GM12878 (cell line): ENCODE measurements around the gene B3GALNT2. TPM values are rescaled to one million over a fixed set of nuclear protein-coding genes. Genes with fewer than 3 reads are reported as not detected.

Experiments used
- ATAC-seq: fragments of 200-7000 bp; cut with Tn5 transposase; 3 replicates; pipeline ENCODE4 v1.9.1; 2020; ENCODE audit warnings: mild to moderate bottlenecking, moderate library complexity
- BruUV-seq: library from RNA; stranded (reverse); fragments of 400-500 nt; replicated peaks from 2 replicates; lab custom pipeline; 2021; lab: Mats Ljungman, UMichigan
- CTCF ChIA-PET: fragments of 300-600 bp; sonication (Branson Sonifier 250); formaldehyde crosslinking; extraction: SDS; loops from one replicate; lab custom pipeline; 2021; ENCODE audit warnings: inconsistent platforms; lab: Yijun Ruan, JAX
- POLR2A ChIA-PET: fragments of 350-600 bp; formaldehyde crosslinking; extraction: SDS; loops from one replicate; lab custom pipeline; 2021; ENCODE audit warnings: inconsistent platforms; lab: Charles Lee
- RAD21 ChIA-PET: fragments of 300-600 bp; sonication (Branson Sonifier 250); formaldehyde crosslinking; loops from one replicate; lab custom pipeline; 2023; ENCODE audit warnings: antibody characterized with exemption; ENCODE audit not compliant: unreplicated experiment; lab: Charles Lee
- SMC1A ChIA-PET: fragments of 300-600 bp; sonication (Branson Sonifier 250); formaldehyde crosslinking; loops from one replicate; lab custom pipeline; 2023; ENCODE audit not compliant: unreplicated experiment, uncharacterized antibody; lab: Charles Lee
- DNase-seq: peaks from one replicate; pipeline ENCODE4 v3.0.0-alpha.2; 2011; ENCODE audit warnings: low read depth, low spot score
- FAIRE-seq: peaks from 3 replicates; lab custom pipeline; 2011; peaks lifted over from hg19 to GRCh38; lab: Jason Lieb, UNC
- H2AFZ ChIP-seq: 2 replicates; pipeline ENCODE4 v1.6.0; 2011; ENCODE audit warnings: low read depth, low read length, control low read depth; ENCODE audit not compliant: control insufficient read depth
- H3K27ac ChIP-seq: 2 replicates; pipeline ENCODE4 v1.5.1; 2011; ENCODE audit warnings: control low read depth; ENCODE audit not compliant: control insufficient read depth, insufficient read depth
- H3K27me3 ChIP-seq, 2 experiments: replicated peaks in 1 of 2; 2 replicates each; pipeline versions ENCODE4 v1.6.0 to v1.6.1; 2011; ENCODE audit warnings: low read length in 1 of 2; ENCODE audit not compliant: control insufficient read depth in 2 of 2, insufficient read depth in 2 of 2
- H3K36me3 ChIP-seq, 2 experiments: 2 replicates each; pipeline ENCODE4 v1.5.1; 2011; ENCODE audit warnings: low read length in 1 of 2; ENCODE audit not compliant: control insufficient read depth in 2 of 2, insufficient read depth in 2 of 2
- H3K4me1 ChIP-seq: 2 replicates; pipeline ENCODE4 v1.6.1; 2011; ENCODE audit warnings: mild to moderate bottlenecking, low read length, moderate library complexity, mixed read lengths; ENCODE audit not compliant: control insufficient read depth, insufficient read depth
- H3K4me2 ChIP-seq: 2 replicates; pipeline ENCODE4 v1.6.0; 2011; ENCODE audit warnings: control low read depth; ENCODE audit not compliant: control insufficient read depth, insufficient read depth
- H3K4me3 ChIP-seq: fragments of 200-600 bp; sonication (generic); 2 replicates; pipeline ENCODE4 v1.5.1; 2016
- H3K79me2 ChIP-seq: 2 replicates; pipeline ENCODE4 v1.6.0; 2011; ENCODE audit warnings: low read length; ENCODE audit not compliant: control insufficient read depth, insufficient read depth
- H3K9ac ChIP-seq: 2 replicates; pipeline ENCODE4 v1.8.0; 2011; ENCODE audit warnings: low read length, control low read depth, mixed read lengths; ENCODE audit not compliant: control insufficient read depth, insufficient read depth
- H3K9me3 ChIP-seq: replicated peaks from 3 replicates; pipeline ENCODE4 v1.5.1; 2011; ENCODE audit warnings: mild to moderate bottlenecking, low read length; ENCODE audit not compliant: control insufficient read depth, insufficient read depth
- H4K20me1 ChIP-seq: 2 replicates; pipeline ENCODE4 v1.6.0; 2011; ENCODE audit not compliant: control insufficient read depth, insufficient read depth
- CHD1 ChIP-seq: IDR thresholded peaks from 2 replicates; pipeline ENCODE4 v1.6.1; 2012; ENCODE audit warnings: low read depth, low read length, improper control_type of control experiment
- LARP7 ChIP-seq: fragments of 450-650 bp; IDR thresholded peaks from 2 replicates; pipeline ENCODE4 v1.6.1; 2017; ENCODE audit warnings: mild to moderate bottlenecking
- MEF2A ChIP-seq: IDR thresholded peaks from 2 replicates; pipeline ENCODE4 v1.6.1; 2011; ENCODE audit warnings: low read depth, mild to moderate bottlenecking, low read length, moderate library complexity; ENCODE audit not compliant: insufficient read depth
- REST ChIP-seq: IDR thresholded peaks from 2 replicates; pipeline ENCODE4 v1.6.1; 2012; ENCODE audit warnings: mild to moderate bottlenecking, low read depth, low read length
- RUNX3 ChIP-seq: IDR thresholded peaks from 2 replicates; pipeline ENCODE4 v1.6.1; 2012; ENCODE audit warnings: low read length, inconsistent platforms
- SREBF1 ChIP-seq: IDR thresholded peaks from 2 replicates; pipeline ENCODE4 v1.6.1; 2012; ENCODE audit warnings: mild to moderate bottlenecking, low read length
- WGBS: methylation state at CpG from one replicate; pipeline ENCODE4 v1.1.6; 2016; ENCODE audit warnings: low lambda C conversion rate; ENCODE audit not compliant: insufficient replicate concordance, insufficient coverage; ENCODE audit errors: missing lambda C conversion rate; 5-methylcytosine and 5-hydroxymethylcytosine counted together
- in situ Hi-C: fragments of 300-500 bp; cut with MboI; formaldehyde crosslinking; loops from 9 replicates; pipeline ENCODE4 v1.14.3; 2018; ENCODE audit warnings: mixed read lengths
- intact Hi-C: fragments of 100-400 bp; cut with micrococcal nuclease; formaldehyde crosslinking; loops from one replicate; pipeline ENCODE4 v1.14.2; 2022; ENCODE audit not compliant: unreplicated experiment
- polyA plus RNA-seq, 11 experiments: library from polyadenylated mRNA; depleted of rRNA in 4 of 11; unstranded in 6 of 11; stranded (reverse) in 5 of 11; fragments of >200 nt; fragmentation: Nextera tagmentation in 4 of 11; fragmentation: Illumina TruSeq in 1 of 11; extraction: Ambion mirVana in 4 of 11; extraction: Trizol in 1 of 11; gene quantifications; 1 replicate in 1 of 11; 2 replicates in 10 of 11; pipeline versions ENCODE4 v1.2.1 to v1.2.3, GENCODE V29; 2011 to 2016; ENCODE audit warnings: inconsistent platforms in 2 of 11, missing spikeins in 2 of 11, low read depth in 1 of 11
- total RNA-seq, 4 experiments: library from RNA; depleted of rRNA in 3 of 4; stranded (reverse); fragments of >200 nt in 3 of 4; fragmentation: Illumina TruSeq in 1 of 4; extraction: Trizol in 1 of 4; gene quantifications; 2 replicates each; pipeline versions ENCODE4 v1.2.1 to v1.2.3, GENCODE V29; 2013 to 2021
- TF ChIP-seq, protein P1 (sequence below): IDR thresholded peaks from 2 replicates; pipeline ENCODE4 v1.6.1; 2012; ENCODE audit warnings: improper control_type of control experiment, low read depth, low read length; ENCODE audit not compliant: insufficient replicate concordance

The B3GALNT2 gene
- total and polyA plus RNA-seq, 10 of the 15 experiments (the other 5 are each of a cell fraction or from before 2014, with no cell fraction given), result 0.77 to 19.7 (median 12.7) TPM

- Histone ChIP-seq H3K4me1 (no peaks in the 10 kb centered on the region), H3K27ac (no peak overlapping the region), H3K9ac (no peak overlapping the region), H3K36me3 (peaks cover 6 to 16% of the 10 kb centered on the region in 2 experiments), H3K79me2 (no peaks in the 10 kb centered on the region), H3K9me3 (no peaks in the 10 kb centered on the region), H2AFZ (no peak overlapping the region), H3K27me3 (no peaks in the 10 kb centered on the region), H3K4me3 (no peak overlapping the region), H4K20me1 (no peaks in the 10 kb centered on the region), H3K4me2 (no peak overlapping the region)
- TF ChIP-seq, protein P1, sequence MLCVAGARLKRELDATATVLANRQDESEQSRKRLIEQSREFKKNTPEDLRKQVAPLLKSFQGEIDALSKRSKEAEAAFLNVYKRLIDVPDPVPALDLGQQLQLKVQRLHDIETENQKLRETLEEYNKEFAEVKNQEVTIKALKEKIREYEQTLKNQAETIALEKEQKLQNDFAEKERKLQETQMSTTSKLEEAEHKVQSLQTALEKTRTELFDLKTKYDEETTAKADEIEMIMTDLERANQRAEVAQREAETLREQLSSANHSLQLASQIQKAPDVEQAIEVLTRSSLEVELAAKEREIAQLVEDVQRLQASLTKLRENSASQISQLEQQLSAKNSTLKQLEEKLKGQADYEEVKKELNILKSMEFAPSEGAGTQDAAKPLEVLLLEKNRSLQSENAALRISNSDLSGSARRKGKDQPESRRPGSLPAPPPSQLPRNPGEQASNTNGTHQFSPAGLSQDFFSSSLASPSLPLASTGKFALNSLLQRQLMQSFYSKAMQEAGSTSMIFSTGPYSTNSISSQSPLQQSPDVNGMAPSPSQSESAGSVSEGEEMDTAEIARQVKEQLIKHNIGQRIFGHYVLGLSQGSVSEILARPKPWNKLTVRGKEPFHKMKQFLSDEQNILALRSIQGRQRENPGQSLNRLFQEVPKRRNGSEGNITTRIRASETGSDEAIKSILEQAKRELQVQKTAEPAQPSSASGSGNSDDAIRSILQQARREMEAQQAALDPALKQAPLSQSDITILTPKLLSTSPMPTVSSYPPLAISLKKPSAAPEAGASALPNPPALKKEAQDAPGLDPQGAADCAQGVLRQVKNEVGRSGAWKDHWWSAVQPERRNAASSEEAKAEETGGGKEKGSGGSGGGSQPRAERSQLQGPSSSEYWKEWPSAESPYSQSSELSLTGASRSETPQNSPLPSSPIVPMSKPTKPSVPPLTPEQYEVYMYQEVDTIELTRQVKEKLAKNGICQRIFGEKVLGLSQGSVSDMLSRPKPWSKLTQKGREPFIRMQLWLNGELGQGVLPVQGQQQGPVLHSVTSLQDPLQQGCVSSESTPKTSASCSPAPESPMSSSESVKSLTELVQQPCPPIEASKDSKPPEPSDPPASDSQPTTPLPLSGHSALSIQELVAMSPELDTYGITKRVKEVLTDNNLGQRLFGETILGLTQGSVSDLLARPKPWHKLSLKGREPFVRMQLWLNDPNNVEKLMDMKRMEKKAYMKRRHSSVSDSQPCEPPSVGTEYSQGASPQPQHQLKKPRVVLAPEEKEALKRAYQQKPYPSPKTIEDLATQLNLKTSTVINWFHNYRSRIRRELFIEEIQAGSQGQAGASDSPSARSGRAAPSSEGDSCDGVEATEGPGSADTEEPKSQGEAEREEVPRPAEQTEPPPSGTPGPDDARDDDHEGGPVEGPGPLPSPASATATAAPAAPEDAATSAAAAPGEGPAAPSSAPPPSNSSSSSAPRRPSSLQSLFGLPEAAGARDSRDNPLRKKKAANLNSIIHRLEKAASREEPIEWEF, result no peak
- TF ChIP-seq LARP7, result no peak
- no peak for TF ChIP-seq REST
- TF ChIP-seq RUNX3, result no peak
- no peak for TF ChIP-seq SREBF1
- TF ChIP-seq CHD1, result no peak
- TF ChIP-seq MEF2A, result no peak
- RAD21 ChIA-PET, result no interaction called here
- DNase-seq (no peak), FAIRE-seq (no peak), ATAC-seq (no peak)
- in situ Hi-C loops (no loop called here), intact Hi-C loops (no loop called here)
- BruUV-seq, result no TSS peak
- POLR2A ChIA-PET, result interaction anchor here (0.5 kb wide), 1 partner anchor 337 kb away, joined by 5 read pairs; no protein-coding TSS in a partner anchor
- CTCF ChIA-PET, result interaction anchor here (1.0 to 1.5 kb wide), 2 partner anchors 26 to 50 kb away, joined by 3 to 6 read pairs; no protein-coding TSS in a partner anchor
- SMC1A ChIA-PET, result interaction anchor here (0.9 to 1.7 kb wide), 2 partner anchors 12 to 19 kb away, joined by 4 read pairs; no protein-coding TSS in a partner anchor
- 98% methylated on average over 9 of the region's 9 CpGs for WGBS
Observed at GRCh38 chr1:235442788-235443429, 61.3 kb downstream of the B3GALNT2 start.
